HEK293 (cell line): Measurements from ENCODE around the gene LCE3A.

Experiments
- CTCF ChIA-PET: fragments of 350-600 bp; formaldehyde crosslinking; extraction: SDS; loops from one replicate; lab custom pipeline; 2021; ENCODE audit warnings: antibody characterized with exemption; lab: Yijun Ruan, JAX
- POLR2A ChIA-PET: fragments of 300-600 bp; formaldehyde crosslinking; extraction: SDS; loops from one replicate; lab custom pipeline; 2020; ENCODE audit warnings: antibody characterized with exemption, inconsistent platforms; lab: Yijun Ruan, JAX
- H3K27ac ChIP-seq: fragments of 200-500 bp; sonication (Bioruptor generic); 2 replicates; pipeline ENCODE4 v1.5.1; 2014; ENCODE audit warnings: low read depth, low read length, control low read depth, inconsistent platforms; ENCODE audit errors: extremely low read depth
- H3K36me3 ChIP-seq, 2 experiments: fragments of 200-500 bp in 1 of 2; sonication (Bioruptor generic) in 1 of 2; 1 replicate in 1 of 2; 2 replicates in 1 of 2; pipeline ENCODE4 v1.5.1; 2014 to 2017; ENCODE audit warnings: inconsistent platforms in 2 of 2, low read length in 2 of 2; ENCODE audit not compliant: control insufficient read depth in 2 of 2, insufficient read depth in 1 of 2
- H3K4me1 ChIP-seq: fragments of 200-500 bp; sonication (Bioruptor generic); 2 replicates; pipeline ENCODE4 v1.5.1; 2014; ENCODE audit warnings: mild to moderate bottlenecking, low read length, inconsistent platforms; ENCODE audit not compliant: control insufficient read depth, insufficient read depth
- H3K4me3 ChIP-seq: 2 replicates; pipeline ENCODE4 v1.5.1; 2011; ENCODE audit warnings: low read depth, mild to moderate bottlenecking, control low read depth, low read length, moderate library complexity
- H3K9me3 ChIP-seq: fragments of 200-500 bp; sonication (Bioruptor generic); 2 replicates; pipeline ENCODE4 v1.5.1; 2014; ENCODE audit warnings: low read depth, low read length, inconsistent platforms; ENCODE audit not compliant: control insufficient read depth, insufficient read depth
- GFI1B ChIP-seq: fragments of 450-650 bp; formaldehyde crosslinking; IDR thresholded peaks from 2 replicates; pipeline ENCODE4 v1.5.1; 2016; ENCODE audit warnings: missing biosample characterization, missing genetic modification characterization
- KLF1 ChIP-seq: fragments of 450-650 bp; formaldehyde crosslinking; IDR thresholded peaks from 2 replicates; pipeline ENCODE4 v1.5.1; 2016; ENCODE audit warnings: missing biosample characterization, missing genetic modification characterization
- SCRT2 ChIP-seq: fragments of 450-650 bp; formaldehyde crosslinking; IDR thresholded peaks from 2 replicates; pipeline ENCODE4 v1.5.1; 2016; ENCODE audit warnings: missing biosample characterization, missing genetic modification characterization
- TCF7L2 ChIP-seq: IDR thresholded peaks from 2 replicates; pipeline ENCODE4 v1.6.1; 2011; ENCODE audit warnings: low read depth, mild to moderate bottlenecking, inconsistent platforms, low read length, moderate library complexity, borderline replicate concordance
- ZNF132 ChIP-seq: fragments of 450-650 bp; formaldehyde crosslinking; IDR thresholded peaks from 2 replicates; pipeline ENCODE4 v1.5.1; 2017; ENCODE audit warnings: missing biosample characterization, missing genetic modification characterization, borderline replicate concordance
- ZNF184 ChIP-seq: fragments of 450-650 bp; IDR thresholded peaks from 2 replicates; pipeline ENCODE4 v1.5.1; 2018; ENCODE audit warnings: missing biosample characterization, mild to moderate bottlenecking, missing genetic modification characterization
- ZNF211 ChIP-seq: fragments of 450-650 bp; formaldehyde crosslinking; IDR thresholded peaks from 2 replicates; pipeline ENCODE4 v1.5.1; 2016; ENCODE audit warnings: low read depth, missing biosample characterization, missing genetic modification characterization
- ZNF248 ChIP-seq: fragments of 450-650 bp; formaldehyde crosslinking; IDR thresholded peaks from 2 replicates; pipeline ENCODE4 v1.5.1; 2017; ENCODE audit warnings: missing biosample characterization, missing genetic modification characterization
- ZNF624 ChIP-seq: fragments of 450-650 bp; formaldehyde crosslinking; IDR thresholded peaks from 2 replicates; pipeline ENCODE4 v1.5.1; 2017; ENCODE audit warnings: missing biosample characterization, missing genetic modification characterization
- ZNF701 ChIP-seq: fragments of 450-650 bp; formaldehyde crosslinking; IDR thresholded peaks from 2 replicates; pipeline ENCODE4 v1.5.1; 2016; ENCODE audit warnings: missing biosample characterization, missing genetic modification characterization
- ZNF747 ChIP-seq: fragments of 450-650 bp; formaldehyde crosslinking; IDR thresholded peaks from 2 replicates; pipeline ENCODE4 v1.5.1; 2016; ENCODE audit warnings: missing biosample characterization, missing genetic modification characterization
- ZNF76 ChIP-seq: fragments of 450-650 bp; formaldehyde crosslinking; IDR thresholded peaks from 2 replicates; pipeline ENCODE4; 2016; ENCODE audit warnings: low read depth, missing biosample characterization, missing genetic modification characterization, borderline replicate concordance
- ZSCAN30 ChIP-seq: fragments of 450-650 bp; IDR thresholded peaks from 2 replicates; pipeline ENCODE4 v1.5.1; 2018; ENCODE audit warnings: missing biosample characterization, mild to moderate bottlenecking, missing genetic modification characterization, moderate library complexity
- ZXDB ChIP-seq: fragments of 450-650 bp; formaldehyde crosslinking; IDR thresholded peaks from 2 replicates; pipeline ENCODE4 v1.5.1; 2016; ENCODE audit warnings: missing biosample characterization, missing genetic modification characterization
- TF ChIP-seq, protein P1 (sequence below): fragments of 450-650 bp; formaldehyde crosslinking; IDR thresholded peaks from 2 replicates; pipeline ENCODE4 v1.5.1; 2017; ENCODE audit warnings: missing biosample characterization, missing genetic modification characterization
- TF ChIP-seq, protein P2 (sequence below): fragments of 450-650 bp; formaldehyde crosslinking; IDR thresholded peaks from 2 replicates; pipeline ENCODE4 v1.5.1; 2016; ENCODE audit warnings: missing biosample characterization, missing genetic modification characterization
- TF ChIP-seq, protein P3 (sequence below): IDR thresholded peaks from 2 replicates; pipeline ENCODE4 v1.6.1; 2011; ENCODE audit warnings: mild to moderate bottlenecking, low read depth, low read length, borderline replicate concordance

Gene LCE3A

DNA sequence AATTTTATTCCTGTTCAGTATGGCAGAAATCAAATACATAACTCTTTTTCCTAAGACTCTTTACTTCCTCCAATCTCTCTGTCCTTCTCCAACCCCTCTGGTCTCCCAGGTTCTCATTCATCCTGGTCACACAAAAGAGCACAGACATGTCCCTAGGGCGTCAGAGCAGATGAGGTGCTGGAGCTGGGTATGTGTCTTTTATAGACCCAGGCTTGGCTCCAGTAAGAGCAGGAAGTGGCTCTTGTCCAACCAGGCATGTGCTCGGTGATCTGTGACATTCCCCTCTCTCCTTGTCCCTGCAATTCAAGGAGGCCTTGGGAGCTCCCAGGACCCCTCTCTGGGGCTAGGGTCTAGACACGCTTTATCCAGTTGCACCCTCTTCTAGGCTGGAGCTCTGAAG lies 22.2 kb upstream of the LCE3A start (continued):
- TF ChIP-seq KLF1 (tag by site-specific recombination) (no peak), ZNF76 (tag by site-specific recombination) (no peak), ZXDB (tag by site-specific recombination) (no peak)
- TF ChIP-seq, all 188 proteins: peak for 0

DNA sequence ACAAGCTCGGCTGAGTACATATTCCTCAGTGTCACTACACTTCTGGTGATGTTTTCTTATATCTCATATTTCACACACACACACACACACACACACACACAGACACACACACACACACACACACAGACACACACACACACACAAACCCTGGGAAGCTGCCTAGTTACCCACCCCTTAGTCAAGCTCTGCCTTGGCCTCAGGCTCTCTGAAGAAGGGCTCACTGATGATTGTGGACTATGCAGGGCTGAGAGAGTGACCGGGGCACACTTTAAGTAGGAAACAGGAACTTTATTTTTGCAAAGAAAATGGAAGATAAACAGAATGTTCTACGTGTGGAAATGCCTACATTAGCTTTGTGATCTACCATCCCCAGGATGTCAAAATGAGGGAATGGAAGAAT lies 21.0 kb upstream of the LCE3A start:
- Histone ChIP-seq H3K36me3 (no peaks in the 10 kb centered on the region), H3K4me3 (no peak overlapping the region), H3K4me1 (no peaks in the 10 kb centered on the region), H3K27ac (no peak overlapping the region), H3K9me3 (no peaks in the 10 kb centered on the region)
- TF ChIP-seq, protein P1, sequence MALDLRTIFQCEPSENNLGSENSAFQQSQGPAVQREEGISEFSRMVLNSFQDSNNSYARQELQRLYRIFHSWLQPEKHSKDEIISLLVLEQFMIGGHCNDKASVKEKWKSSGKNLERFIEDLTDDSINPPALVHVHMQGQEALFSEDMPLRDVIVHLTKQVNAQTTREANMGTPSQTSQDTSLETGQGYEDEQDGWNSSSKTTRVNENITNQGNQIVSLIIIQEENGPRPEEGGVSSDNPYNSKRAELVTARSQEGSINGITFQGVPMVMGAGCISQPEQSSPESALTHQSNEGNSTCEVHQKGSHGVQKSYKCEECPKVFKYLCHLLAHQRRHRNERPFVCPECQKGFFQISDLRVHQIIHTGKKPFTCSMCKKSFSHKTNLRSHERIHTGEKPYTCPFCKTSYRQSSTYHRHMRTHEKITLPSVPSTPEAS = peak; percentile 77
- TF ChIP-seq ZNF624 = no peak
- TF ChIP-seq ZNF184 (tag by site-specific recombination) = no peak
- TF ChIP-seq, protein P2, sequence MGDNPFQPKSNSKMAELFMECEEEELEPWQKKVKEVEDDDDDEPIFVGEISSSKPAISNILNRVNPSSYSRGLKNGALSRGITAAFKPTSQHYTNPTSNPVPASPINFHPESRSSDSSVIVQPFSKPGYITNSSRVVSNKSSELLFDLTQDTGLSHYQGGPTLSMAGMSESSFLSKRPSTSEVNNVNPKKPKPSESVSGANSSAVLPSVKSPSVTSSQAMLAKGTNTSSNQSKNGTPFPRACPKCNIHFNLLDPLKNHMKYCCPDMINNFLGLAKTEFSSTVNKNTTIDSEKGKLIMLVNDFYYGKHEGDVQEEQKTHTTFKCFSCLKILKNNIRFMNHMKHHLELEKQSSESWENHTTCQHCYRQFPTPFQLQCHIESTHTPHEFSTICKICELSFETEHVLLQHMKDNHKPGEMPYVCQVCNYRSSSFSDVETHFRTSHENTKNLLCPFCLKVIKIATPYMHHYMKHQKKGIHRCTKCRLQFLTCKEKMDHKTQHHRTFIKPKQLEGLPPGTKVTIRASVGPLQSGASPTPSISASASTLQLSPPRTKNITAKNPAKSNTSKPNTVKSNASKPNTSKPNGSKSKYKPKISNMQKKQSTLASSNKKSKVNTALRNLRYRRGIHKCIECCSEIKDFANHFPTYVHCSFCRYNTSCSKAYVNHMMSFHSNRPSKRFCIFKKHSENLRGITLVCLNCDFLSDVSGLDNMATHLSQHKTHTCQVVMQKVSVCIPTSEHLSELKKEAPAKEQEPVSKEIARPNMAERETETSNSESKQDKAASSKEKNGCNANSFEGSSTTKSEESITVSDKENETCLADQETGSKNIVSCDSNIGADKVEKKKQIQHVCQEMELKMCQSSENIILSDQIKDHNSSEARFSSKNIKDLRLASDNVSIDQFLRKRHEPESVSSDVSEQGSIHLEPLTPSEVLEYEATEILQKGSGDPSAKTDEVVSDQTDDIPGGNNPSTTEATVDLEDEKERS = no peak
- TF ChIP-seq ZNF701 = no peak
- POLR2A ChIA-PET = no interaction called here
- CTCF ChIA-PET = interaction anchor here (0.6 to 5.4 kb wide), 2 partner anchors 10 to 577 kb away, joined by 4 to 39 read pairs; no protein-coding TSS in a partner anchor

- Histone ChIP-seq H3K9me3 (no peaks in the 10 kb centered on the region), H3K4me3 (no peak overlapping the region), H3K4me1 (no peaks in the 10 kb centered on the region), H3K36me3 (no peaks in the 10 kb centered on the region), H3K27ac (no peak overlapping the region)
- TF ChIP-seq ZNF248 (tag by site-specific recombination) = no peak
- no peak for TF ChIP-seq ZSCAN30
- no peak for TF ChIP-seq GFI1B (tag by site-specific recombination)
- TF ChIP-seq ZNF211 (tag by site-specific recombination) = no peak
- no peak for TF ChIP-seq ZNF747 (tag by site-specific recombination)
- ChIA-PET POLR2A (no interaction called here), CTCF (interaction anchor here (0.5 to 5.4 kb wide), 3 partner anchors 13 to 205 kb away, joined by 3 to 39 read pairs (median 4); no protein-coding TSS in a partner anchor)
Measured at GRCh38 chr1:152640351-152640750, 17.4 kb upstream of the LCE3A start.

DNA sequence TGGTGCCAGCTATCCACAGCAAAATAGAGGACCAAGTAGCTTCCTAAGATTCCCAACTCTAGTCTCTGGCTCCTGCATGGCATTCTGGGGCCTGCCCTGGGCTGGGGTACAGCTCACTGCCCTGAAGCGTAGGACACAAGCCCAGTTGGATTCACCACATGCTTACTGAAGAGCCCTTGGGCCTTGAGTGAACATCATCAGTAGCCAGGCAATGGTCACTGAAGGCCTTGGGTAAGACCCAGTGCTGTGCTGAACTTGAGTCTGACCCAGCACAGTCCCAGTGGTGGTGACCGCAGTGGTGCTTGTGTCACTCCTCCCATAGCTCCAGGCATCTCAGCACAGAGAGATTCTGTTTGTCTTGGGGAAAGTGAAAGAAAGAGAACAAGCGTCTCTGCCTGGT lies 7.7 kb upstream of the LCE3A start:
- ChIA-PET CTCF (no interaction called here), POLR2A (no interaction called here)
- Histone ChIP-seq H3K4me1 (no peaks in the 10 kb centered on the region), H3K9me3 (no peaks in the 10 kb centered on the region), H3K4me3 (no peak overlapping the region), H3K27ac (no peak overlapping the region), H3K36me3 (no peaks in the 10 kb centered on the region)
- TF ChIP-seq ZNF132 (tag by site-specific recombination) (no peak), TCF7L2 (no peak), SCRT2 (tag by site-specific recombination) (no peak)
- TF ChIP-seq, protein P3, sequence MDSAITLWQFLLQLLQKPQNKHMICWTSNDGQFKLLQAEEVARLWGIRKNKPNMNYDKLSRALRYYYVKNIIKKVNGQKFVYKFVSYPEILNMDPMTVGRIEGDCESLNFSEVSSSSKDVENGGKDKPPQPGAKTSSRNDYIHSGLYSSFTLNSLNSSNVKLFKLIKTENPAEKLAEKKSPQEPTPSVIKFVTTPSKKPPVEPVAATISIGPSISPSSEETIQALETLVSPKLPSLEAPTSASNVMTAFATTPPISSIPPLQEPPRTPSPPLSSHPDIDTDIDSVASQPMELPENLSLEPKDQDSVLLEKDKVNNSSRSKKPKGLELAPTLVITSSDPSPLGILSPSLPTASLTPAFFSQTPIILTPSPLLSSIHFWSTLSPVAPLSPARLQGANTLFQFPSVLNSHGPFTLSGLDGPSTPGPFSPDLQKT = no peak
